ENCODE results near the gene AGMAT.
A peak's percentile ranks its signal among the peaks of the same experiment; 100 is the strongest.

The AGMAT gene

GRCh38 chr1:15568387-15569073 lies 16.3 kb downstream of the AGMAT start:
- no peak for ATAC-seq
- DNase-seq, result no peak

- DNase-seq, result no peak
These were observed 25.6 kb downstream of the AGMAT start for GRCh38 chr1:15559189-15559810.

GRCh38 chr1:15558516-15558915 lies 26.3 kb downstream of the AGMAT start:
- no peak for DNase-seq
- ATAC-seq, result no peak

More at GRCh38 chr1:15559189-15559810, 25.6 kb downstream of the AGMAT start:
- ATAC-seq, result no peak

GRCh38 chr1:15557594-15557993 lies 27.3 kb downstream of the AGMAT start:
- ATAC-seq (no peak), DNase-seq (no peak)

DNA sequence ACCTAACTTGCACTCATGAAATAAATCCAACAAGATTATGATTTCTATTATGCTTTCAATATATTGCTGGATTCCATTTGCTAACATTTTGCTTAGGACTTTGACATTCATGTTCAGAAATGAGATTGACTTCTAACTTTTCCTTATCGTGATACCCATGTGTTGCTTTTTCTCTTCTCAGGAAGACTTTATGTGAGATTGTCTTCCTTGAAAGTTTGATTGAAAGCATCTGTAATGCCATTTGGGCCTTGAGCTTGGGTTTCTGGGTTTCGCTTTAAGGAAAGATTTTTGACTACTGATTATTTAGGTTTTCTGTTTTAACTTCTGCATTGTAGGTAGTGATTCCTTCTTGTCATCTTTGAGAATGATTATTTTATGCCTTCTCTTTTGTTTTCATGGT lies 27.8 kb downstream of the AGMAT start:
- DNase-seq, result no peak
- ATAC-seq, result no peak

DNA sequence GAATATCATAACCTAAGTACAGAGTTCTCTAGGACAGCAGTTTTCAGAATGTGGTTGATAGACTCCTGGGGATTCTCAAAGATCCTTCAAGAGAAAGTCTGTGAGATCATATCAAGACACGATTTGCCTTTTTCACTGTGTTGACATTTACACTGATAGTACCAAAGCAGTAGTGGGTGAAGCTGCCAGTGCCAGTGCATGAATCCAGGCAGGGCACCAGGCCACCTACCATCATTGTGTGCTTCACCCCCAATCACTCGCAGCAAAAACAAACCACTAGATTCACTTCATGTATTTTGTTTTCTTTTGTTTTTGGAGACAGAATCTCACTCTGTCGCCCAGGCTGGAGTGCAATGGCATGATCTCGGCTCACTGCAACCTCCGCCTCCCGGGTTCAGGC lies 34.3 kb downstream of the AGMAT start:
- ATAC-seq (no peak), DNase-seq (no peak)

DNA sequence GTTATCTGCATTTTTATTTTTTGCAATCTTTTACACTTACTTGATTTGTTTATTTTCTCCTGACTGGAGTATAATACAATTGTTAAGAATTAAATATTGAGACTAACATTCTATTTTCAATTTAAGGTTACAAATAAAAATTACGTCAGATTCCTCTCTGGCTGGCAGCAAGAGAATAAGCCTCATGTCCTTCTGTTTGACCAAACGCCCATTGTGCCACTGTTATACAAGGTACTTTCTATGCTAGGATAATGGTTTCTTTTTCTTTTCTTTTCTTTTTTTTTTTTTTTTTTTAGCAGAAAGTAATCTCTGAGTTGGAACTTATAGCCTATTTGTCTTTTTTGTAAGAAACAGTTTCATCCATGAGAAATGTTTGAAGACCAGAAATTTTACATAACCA lies 38.2 kb downstream of the AGMAT start:
- ATAC-seq, result no peak
- no peak for DNase-seq

DNA sequence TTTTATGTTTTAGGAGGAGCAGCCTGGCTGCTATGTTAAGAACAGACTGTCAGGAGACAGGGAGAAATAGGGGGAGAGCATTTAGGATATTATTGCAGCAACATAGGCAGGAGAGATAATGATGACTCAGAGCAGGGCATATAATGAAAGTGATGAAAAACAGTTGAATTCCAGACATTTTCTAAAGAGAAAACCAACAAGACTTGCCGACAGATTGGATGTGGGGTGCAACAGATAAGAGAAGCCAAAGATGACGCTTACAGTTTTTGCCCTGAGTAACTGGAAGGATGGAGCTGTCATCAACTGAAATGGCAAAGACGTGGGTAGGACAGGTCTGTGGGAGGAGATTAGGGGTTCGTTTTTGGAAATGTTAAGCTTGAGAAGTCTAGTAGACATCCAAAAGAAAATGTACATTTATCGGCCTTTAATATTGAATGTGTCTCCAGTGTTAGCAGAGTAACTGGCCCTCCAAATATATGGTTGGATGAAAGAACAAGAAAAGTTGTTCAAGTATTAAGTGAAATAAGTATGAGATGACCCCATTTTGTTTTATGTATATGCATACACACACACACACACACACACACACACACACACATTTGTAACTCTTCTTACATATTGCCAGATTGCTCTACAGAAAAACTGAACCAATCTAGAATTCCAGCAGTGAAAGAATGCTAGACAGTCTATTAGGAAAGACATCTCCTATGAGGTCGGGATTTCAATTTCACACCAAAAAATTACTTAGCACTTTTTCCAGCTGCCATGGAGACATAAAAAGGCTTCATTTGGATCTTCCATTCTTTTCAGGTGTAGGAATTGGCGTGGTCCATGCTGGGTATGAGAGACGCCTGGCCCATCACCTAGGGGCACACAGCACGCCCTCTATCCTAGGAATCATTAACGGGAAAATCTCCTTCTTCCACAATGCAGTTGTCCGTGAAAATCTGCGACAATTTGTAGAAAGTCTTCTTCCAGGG lies 41.0 kb downstream of the AGMAT start:
- ATAC-seq, result no peak
- no peak for DNase-seq

DNA sequence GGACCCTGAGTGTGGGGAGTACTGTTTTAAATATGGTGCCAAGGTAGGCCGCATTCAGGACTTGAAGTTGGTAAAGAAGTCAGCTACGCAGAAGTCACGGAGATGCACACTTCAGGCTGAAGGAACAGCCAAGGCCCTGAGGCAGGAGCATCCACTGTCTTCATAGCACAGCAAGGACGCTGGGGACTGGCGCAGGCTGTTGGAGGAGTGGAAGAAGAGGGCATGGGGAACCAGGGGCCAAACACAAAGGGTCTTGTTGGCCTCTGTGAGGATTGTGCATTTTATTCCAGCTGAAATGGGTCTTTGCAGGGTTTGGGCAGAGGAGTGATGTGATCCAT lies 41.6 kb downstream of the AGMAT start:
- no peak for DNase-seq
- no peak for ATAC-seq

DNA sequence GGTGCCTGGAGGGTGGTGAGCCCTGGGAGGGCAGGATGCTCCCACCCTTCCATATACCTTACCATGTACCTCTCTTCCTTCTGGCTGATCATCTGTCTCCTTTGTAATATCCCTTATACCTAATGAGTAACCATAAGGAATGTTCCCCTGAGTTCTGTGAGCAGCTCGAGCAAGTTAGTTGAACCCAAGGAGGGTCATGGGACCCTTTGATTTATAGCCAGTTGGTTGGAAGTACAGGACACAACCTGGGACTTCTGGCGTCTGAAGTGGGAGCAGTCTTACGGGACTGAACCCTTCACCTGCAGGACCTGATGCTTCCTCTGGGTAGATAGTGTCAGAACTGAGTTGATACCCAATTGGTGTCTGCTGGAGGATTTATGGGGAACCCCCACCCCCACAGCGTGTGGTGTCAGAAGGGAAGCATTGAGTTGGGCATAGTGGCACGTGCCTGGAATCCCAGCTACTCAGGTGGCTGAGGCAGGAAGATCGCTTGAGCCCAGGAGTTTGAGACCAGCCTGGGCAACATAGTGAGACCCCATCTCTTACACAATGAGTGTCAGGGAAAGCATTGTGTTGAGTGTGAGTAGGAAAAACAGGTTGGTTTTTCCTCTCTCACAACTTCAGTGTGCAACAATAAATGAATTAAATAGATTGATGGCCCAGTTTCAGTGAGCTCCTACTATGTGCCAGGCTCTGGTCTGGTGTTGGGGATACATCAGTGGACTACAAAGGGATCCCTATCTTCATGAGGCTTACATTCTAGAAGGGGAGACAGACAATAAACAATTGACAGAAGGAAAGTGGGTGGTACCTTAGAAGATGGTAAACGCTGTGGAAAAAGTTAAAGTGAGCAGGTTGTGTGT lies 42.2 kb downstream of the AGMAT start:
- ATAC-seq (no peak), DNase-seq (no peak)

GRCh38 chr1:15541231-15541792 lies 43.5 kb downstream of the AGMAT start:
- DNase-seq (no peak), ATAC-seq (no peak)

- DNase-seq (no peak), ATAC-seq (no peak)
These were observed 44.7 kb downstream of the AGMAT start for GRCh38 chr1:15540186-15540585.

DNA sequence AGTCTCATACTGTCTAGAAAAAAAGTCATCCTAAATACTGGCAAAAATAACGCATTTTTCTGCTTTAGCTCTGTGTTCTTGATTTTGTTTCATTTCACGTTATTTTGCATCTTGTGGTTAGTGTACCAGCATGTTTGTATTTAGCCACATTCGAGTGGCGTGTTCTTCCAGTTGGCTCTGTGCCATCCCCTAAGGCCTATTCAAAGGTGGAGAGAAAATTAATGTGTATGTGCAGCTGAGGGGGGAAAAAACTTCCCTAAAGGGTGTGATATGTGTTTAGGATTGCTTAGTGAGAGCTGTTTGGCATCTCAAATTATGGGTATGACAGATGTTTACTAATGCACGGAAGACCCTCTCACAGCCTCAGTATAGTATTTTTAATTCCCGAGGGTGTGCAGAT lies 46.1 kb downstream of the AGMAT start:
- ATAC-seq (no peak), DNase-seq (no peak)

DNA sequence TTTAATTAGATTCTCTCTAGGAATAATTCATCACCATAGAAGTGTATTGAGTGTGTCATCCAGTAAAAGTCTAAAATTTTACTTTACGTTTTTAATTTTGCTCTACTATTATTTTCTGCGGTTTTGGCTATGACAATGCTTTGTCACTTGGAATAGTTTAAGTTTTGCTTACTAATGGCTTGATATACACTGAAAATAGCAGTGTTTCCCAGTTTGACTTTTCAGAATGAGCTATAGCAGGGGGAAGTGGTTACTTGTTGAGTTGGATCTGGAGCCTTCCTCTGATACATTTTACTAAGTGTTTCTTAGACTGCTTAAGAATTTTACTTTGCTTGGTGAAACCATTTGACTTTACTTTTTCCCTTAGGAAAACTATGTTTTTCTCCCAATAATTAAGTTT lies 53.2 kb downstream of the AGMAT start:
- no peak for DNase-seq
- no peak for ATAC-seq

- DNase-seq (no peak), ATAC-seq (no peak)
These were observed 53.8 kb downstream of the AGMAT start for GRCh38 chr1:15531003-15531402.

GRCh38 chr1:15526490-15527339 lies 58.1 kb downstream of the AGMAT start, which contains the start of gene DNAJC16:
TSS of gene DNAJC16 (plus strand) at chr1:15526848. CDS start at chr1:15529106, 2,258 bp downstream.
- DNase-seq, result peak; percentile 96
- peak; percentile 64 for ATAC-seq

DNA sequence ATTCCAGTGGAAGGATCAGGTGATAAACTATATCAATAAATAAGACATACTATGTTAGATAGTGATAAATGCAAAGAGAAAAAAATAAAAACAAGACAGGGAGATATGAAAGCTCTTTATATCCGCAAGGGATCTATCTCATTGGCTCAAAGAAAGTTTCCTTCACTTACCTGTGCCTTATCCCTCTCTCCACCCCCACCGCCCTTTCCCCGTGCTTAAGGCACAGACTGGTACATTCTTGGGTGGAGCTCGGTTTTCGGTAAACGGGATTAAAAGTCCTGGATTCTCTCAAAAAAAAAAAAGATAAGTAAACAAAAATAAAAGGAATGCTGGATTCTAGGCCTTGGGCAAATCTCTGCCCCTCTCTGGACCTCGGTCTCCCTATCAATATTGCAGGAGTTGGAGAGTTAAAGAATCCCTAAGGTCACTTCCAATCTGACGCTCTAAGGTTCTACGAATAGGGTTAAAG lies 58.8 kb downstream of the AGMAT start:
- ATAC-seq (no peak), DNase-seq (peak; percentile 12)

GRCh38 chr1:15525050-15526020 lies 59.5 kb downstream of the AGMAT start:
- ATAC-seq (peak; percentile 65), DNase-seq (peak; percentile 16)

Data from stimulated activated naive CD8-positive, alpha-beta T cell treated with anti-CD3 and anti-CD28 coated beads, Interleukin-15, Interleukin-2, amounts not matched to agents 100 U/mL and 50 U/mL, for 24 hours (primary cell).